ENCODE measurements around the gene PARD3B. TPM values are rescaled to one million over a fixed set of nuclear protein-coding genes. Genes with fewer than 3 reads are reported as not detected.

PARD3B gene
- total RNA-seq, 1 experiment from 2014 or later: 2.0 TPM

DNA sequence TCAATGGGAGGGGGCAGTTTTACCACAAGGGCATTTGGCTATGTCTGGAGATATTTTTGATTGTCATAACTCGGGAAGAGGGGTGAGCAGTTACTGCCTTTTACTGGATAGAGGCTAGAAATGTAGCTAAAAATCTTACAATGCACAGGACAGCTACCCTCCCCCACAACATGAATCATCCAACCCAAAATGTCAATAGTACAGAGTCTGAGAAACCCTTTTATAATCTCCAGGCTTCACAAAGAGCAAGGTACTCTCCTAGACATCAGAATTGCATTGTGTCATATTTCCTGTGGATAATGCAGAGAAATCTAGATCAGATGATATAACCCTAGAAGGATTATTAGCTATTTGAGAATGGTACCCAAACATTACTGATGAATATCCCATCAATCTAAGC is 859.9 kb downstream of the PARD3B start:
- Histone ChIP-seq H3K9ac (ENCODE audit: low read length) (no peak overlapping the region), H3K4me1 (ENCODE audit: control insufficient read depth in 1 of 2, insufficient read depth in 2 of 2, low read length in 2 of 2) (no peaks in the 10 kb centered on the region), H3K36me3 (ENCODE audit: control insufficient read depth in 1 of 2, insufficient read depth in 2 of 2, low read length in 2 of 2) (no peaks in the 10 kb centered on the region), H3K4me2 (ENCODE audit: low read length) (no peak overlapping the region), H3K9me3 (ENCODE audit: control insufficient read depth in 1 of 2, insufficient read depth in 1 of 2, low read depth in 1 of 2, low read length in 2 of 2) (no peaks in the 10 kb centered on the region), H3K27ac (ENCODE audit: low read depth, low read length) (no peak overlapping the region), H2AFZ (ENCODE audit: low read depth, low read length, poor library complexity, severe bottlenecking) (no peak overlapping the region), H3K9me2 (ENCODE audit: insufficient read depth) (no peaks in the 10 kb centered on the region), H3K27me3 (ENCODE audit: insufficient read depth, low read length) (peaks cover 5% of the 10 kb centered on the region; the same call in 1 of the 2 replicates), H3K4me3 (replicated peaks in 1 of 2; ENCODE audit: low read depth in 1 of 2, low read length in 2 of 2) (no peak overlapping the region), H3K79me2 (ENCODE audit: insufficient read depth, low read length) (no peaks in the 10 kb centered on the region), H4K20me1 (ENCODE audit: insufficient read depth) (no peaks in the 10 kb centered on the region)
- ChIA-PET RAD21 (ENCODE audit: low non-redundant PET in 1 of 2, low total read pairs in 2 of 2, uncharacterized antibody in 2 of 2, unreplicated experiment in 2 of 2) (no interaction called here), CTCF (no interaction called here), POLR2A (no interaction called here)
- no peak for DNase-seq (ENCODE audit: low read depth, low spot score)
- intact Hi-C loops (cut with micrococcal nuclease): no loop called here
- TF ChIP-seq EGR1 (IDR thresholded peaks at IDR 0.05; ENCODE audit: low read depth) (no peak), ZFX (IDR thresholded peaks at IDR 0.05) (no peak), CEBPB (IDR thresholded peaks at IDR 0.05; ENCODE audit: low read depth) (no peak)
- TF ChIP-seq, protein P1, sequence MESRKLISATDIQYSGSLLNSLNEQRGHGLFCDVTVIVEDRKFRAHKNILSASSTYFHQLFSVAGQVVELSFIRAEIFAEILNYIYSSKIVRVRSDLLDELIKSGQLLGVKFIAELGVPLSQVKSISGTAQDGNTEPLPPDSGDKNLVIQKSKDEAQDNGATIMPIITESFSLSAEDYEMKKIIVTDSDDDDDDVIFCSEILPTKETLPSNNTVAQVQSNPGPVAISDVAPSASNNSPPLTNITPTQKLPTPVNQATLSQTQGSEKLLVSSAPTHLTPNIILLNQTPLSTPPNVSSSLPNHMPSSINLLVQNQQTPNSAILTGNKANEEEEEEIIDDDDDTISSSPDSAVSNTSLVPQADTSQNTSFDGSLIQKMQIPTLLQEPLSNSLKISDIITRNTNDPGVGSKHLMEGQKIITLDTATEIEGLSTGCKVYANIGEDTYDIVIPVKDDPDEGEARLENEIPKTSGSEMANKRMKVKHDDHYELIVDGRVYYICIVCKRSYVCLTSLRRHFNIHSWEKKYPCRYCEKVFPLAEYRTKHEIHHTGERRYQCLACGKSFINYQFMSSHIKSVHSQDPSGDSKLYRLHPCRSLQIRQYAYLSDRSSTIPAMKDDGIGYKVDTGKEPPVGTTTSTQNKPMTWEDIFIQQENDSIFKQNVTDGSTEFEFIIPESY (IDR thresholded peaks at IDR 0.05; ENCODE audit: extremely low read depth, insufficient replicate concordance, low read length): no peak
- TF ChIP-seq, protein P2, sequence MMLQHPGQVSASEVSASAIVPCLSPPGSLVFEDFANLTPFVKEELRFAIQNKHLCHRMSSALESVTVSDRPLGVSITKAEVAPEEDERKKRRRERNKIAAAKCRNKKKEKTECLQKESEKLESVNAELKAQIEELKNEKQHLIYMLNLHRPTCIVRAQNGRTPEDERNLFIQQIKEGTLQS (IDR thresholded peaks at IDR 0.05): no peak
- TF ChIP-seq, protein P3, sequence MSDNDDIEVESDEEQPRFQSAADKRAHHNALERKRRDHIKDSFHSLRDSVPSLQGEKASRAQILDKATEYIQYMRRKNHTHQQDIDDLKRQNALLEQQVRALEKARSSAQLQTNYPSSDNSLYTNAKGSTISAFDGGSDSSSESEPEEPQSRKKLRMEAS (IDR thresholded peaks at IDR 0.05): no peak
- no peak for ATAC-seq
- no TSS peak for BruUV-seq (replicated peaks)

DNA sequence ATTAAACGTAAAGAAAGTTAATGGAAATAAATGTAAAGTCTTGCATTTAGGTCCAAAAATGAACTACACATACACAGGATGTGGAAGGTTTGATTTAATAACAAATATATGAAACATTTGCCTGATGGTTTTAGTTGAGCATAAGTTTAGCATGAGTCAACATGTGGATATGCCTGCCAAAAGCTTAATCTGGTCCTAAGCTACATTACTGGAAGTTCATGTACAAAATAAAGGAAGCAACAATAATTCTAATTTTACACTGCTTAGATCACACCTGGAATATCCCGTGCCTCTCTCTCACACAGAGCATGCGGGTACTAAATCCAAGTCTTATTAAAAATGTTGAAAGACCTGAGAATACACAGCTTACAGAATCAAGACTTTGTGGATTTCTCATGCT is 860.5 kb downstream of the PARD3B start:
- Histone ChIP-seq H3K9me2 (ENCODE audit: insufficient read depth) (no peaks in the 10 kb centered on the region), H3K4me3 (replicated peaks in 1 of 2; ENCODE audit: low read depth in 1 of 2, low read length in 2 of 2) (no peak overlapping the region), H3K4me2 (ENCODE audit: low read length) (no peak overlapping the region), H3K36me3 (ENCODE audit: control insufficient read depth in 1 of 2, insufficient read depth in 2 of 2, low read length in 2 of 2) (no peaks in the 10 kb centered on the region), H4K20me1 (ENCODE audit: insufficient read depth) (no peaks in the 10 kb centered on the region), H3K9me3 (ENCODE audit: control insufficient read depth in 1 of 2, insufficient read depth in 1 of 2, low read depth in 1 of 2, low read length in 2 of 2) (no peaks in the 10 kb centered on the region), H2AFZ (ENCODE audit: low read depth, low read length, poor library complexity, severe bottlenecking) (no peak overlapping the region), H3K27ac (ENCODE audit: low read depth, low read length) (no peak overlapping the region), H3K79me2 (ENCODE audit: insufficient read depth, low read length) (no peaks in the 10 kb centered on the region), H3K4me1 (ENCODE audit: control insufficient read depth in 1 of 2, insufficient read depth in 2 of 2, low read length in 2 of 2) (no peaks in the 10 kb centered on the region), H3K9ac (ENCODE audit: low read length) (no peak overlapping the region), H3K27me3 (ENCODE audit: insufficient read depth, low read length) (peaks cover 5% of the 10 kb centered on the region; the same call in 1 of the 2 replicates)
- ChIA-PET RAD21 (ENCODE audit: low non-redundant PET in 1 of 2, low total read pairs in 2 of 2, uncharacterized antibody in 2 of 2, unreplicated experiment in 2 of 2) (no interaction called here), POLR2A (no interaction called here), CTCF (no interaction called here)
- no TSS peak for BruUV-seq (replicated peaks)
- intact Hi-C loops (cut with micrococcal nuclease): no loop called here
- ATAC-seq (no peak), DNase-seq (ENCODE audit: low read depth, low spot score) (no peak)
- TF ChIP-seq ELF1 (IDR thresholded peaks at IDR 0.05; ENCODE audit: borderline replicate concordance, low read depth) (no peak), POLR2A (IDR thresholded peaks at IDR 0.05; ENCODE audit: borderline replicate concordance, extremely low read depth, insufficient read depth, insufficient read length) (no peak)
